ENCODE data around the gene CPB1.
A peak's percentile ranks its signal among the peaks of the same experiment; 100 is the strongest.

Gene CPB1

DNA sequence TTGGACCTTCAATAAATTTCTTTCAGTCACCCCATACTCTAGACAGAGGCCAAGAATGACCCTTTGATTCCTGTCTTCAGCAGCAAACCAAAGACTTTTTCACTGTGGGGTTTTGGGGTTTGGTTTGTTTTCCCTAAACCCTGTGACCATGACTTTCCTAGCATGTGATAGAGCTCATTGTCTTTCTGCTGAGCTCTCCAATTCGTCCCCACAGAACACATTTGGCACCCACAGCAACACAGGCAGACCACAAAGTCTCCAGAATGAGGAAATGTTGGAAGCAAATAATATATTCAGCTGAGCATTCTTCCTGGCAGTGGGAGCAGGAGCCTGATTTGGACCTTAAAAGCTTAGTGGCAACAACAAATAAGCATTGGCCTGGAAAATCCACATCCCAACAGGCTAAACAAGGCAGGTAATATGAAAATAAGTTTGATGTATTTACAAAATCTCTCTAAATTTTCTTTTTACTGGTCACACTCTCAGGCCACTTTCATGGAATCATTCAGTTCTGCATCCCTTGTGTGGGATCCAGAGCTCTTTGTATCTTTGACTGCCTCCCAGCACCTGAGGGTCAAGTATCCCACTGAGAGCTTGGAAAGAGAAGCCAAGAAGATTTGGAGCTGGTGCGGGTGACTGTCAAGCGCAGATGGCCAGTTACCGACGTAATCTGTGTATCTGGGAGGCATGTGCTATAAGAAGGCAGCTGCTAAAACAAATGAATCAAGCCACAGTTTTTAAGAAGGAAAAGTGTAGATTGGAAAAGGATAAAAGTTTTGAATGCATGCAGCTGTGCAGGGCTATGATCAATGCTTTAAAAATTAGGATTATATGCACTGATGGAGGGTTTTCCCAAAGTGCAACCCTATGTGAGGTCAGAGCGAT is 36.5 kb upstream of the CPB1 start:
- peaks cover 0 to 3% (median 0%) of the 10 kb centered on the region in 4 donors for H3K4me1 ChIP-seq
- TF ChIP-seq, protein P1, sequence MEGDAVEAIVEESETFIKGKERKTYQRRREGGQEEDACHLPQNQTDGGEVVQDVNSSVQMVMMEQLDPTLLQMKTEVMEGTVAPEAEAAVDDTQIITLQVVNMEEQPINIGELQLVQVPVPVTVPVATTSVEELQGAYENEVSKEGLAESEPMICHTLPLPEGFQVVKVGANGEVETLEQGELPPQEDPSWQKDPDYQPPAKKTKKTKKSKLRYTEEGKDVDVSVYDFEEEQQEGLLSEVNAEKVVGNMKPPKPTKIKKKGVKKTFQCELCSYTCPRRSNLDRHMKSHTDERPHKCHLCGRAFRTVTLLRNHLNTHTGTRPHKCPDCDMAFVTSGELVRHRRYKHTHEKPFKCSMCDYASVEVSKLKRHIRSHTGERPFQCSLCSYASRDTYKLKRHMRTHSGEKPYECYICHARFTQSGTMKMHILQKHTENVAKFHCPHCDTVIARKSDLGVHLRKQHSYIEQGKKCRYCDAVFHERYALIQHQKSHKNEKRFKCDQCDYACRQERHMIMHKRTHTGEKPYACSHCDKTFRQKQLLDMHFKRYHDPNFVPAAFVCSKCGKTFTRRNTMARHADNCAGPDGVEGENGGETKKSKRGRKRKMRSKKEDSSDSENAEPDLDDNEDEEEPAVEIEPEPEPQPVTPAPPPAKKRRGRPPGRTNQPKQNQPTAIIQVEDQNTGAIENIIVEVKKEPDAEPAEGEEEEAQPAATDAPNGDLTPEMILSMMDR (IDR thresholded peaks at IDR 0.05) = no peak
- DNase-seq = peak; percentile 70 to 74
- no peaks in the 10 kb centered on the region for H3K27me3 ChIP-seq
- intact Hi-C loops (cut with DNase I; ENCODE audit: low total_unique reads) = no loop called here
- H3K27ac ChIP-seq = peak overlapping the region in 1 of 2 donors; percentile 10
- no peak overlapping the region for H3K4me3 ChIP-seq
- H3K36me3 ChIP-seq = no peaks in the 10 kb centered on the region
- peaks cover 0 to 6% (median 0%) of the 10 kb centered on the region in 3 donors for H3K9me3 ChIP-seq

GRCh38 chr3:148791920-148792319 is 35.7 kb upstream of the CPB1 start:
- Histone ChIP-seq H3K36me3 (no peaks in the 10 kb centered on the region), H3K27me3 (no peaks in the 10 kb centered on the region), H3K4me3 (no peak overlapping the region), H3K4me1 (peaks cover 0 to 3% (median 0%) of the 10 kb centered on the region in 4 donors), H3K27ac (no peak overlapping the region), H3K9me3 (no peaks in the 10 kb centered on the region)
- intact Hi-C loops (cut with DNase I; ENCODE audit: low total_unique reads) = no loop called here
- TF ChIP-seq, protein P1 (IDR thresholded peaks at IDR 0.05) = no peak
- no peak for DNase-seq

- no peaks in the 10 kb centered on the region for H3K36me3 ChIP-seq
- H3K4me1 ChIP-seq = peaks cover 0 to 3% (median 0%) of the 10 kb centered on the region in 4 donors
- no peak overlapping the region for H3K4me3 ChIP-seq
- DNase-seq = no peak
- no peaks in the 10 kb centered on the region for H3K9me3 ChIP-seq
- no peak overlapping the region for H3K27ac ChIP-seq
- no peaks in the 10 kb centered on the region for H3K27me3 ChIP-seq
- TF ChIP-seq, protein P1 (IDR thresholded peaks at IDR 0.05) = no peak
- intact Hi-C loops (cut with DNase I; ENCODE audit: low total_unique reads) = no loop called here
These were observed 35.1 kb upstream of the CPB1 start for GRCh38 chr3:148792516-148792915.

DNA sequence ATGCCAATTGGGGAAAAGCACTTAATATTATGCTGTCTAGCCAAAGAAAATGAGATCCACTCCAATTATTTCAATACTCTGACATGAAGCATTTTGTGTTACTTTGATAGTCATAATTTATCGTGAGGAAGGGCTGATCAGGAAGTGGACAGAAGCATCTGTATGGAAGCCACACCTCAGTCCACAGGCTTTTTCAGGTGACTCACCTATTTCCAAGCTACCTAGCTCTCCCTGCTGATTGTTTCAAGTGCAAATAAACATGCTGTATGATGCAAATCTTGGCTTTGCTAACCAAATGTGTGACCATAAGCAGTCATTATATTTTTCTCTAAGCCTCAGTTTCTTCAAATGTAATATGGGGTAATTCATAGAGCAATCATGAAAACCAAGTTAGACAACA is 30.8 kb upstream of the CPB1 start:
- TF ChIP-seq, protein P1 (IDR thresholded peaks at IDR 0.05) = no peak
- Histone ChIP-seq H3K4me3 (no peak overlapping the region), H3K9me3 (no peaks in the 10 kb centered on the region), H3K4me1 (no peaks in the 10 kb centered on the region), H3K27me3 (no peaks in the 10 kb centered on the region), H3K27ac (no peak overlapping the region), H3K36me3 (no peaks in the 10 kb centered on the region)
- intact Hi-C loops (cut with DNase I; ENCODE audit: low total_unique reads) = no loop called here
- DNase-seq = no peak

DNA sequence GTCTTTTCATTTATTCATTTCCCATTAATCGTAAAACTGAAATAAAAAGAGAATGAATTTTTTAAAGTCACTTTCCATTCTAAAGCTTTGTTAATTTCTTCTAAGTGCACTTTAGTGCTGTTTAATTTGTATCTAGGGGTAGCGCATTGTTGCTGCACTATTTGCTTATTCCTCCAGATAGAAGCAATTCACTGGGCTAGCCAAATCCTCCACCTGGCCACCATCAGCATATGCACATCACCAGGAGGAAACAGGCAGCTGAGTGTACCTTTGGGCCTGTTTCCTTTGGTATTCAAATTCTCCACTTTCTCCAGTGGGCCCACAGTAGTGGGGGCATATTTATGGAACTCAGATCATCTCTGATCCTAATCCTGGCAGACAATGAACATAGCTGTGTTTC is 29.8 kb upstream of the CPB1 start:
- H3K9me3 ChIP-seq = no peaks in the 10 kb centered on the region
- no peaks in the 10 kb centered on the region for H3K27me3 ChIP-seq
- H3K27ac ChIP-seq = no peak overlapping the region
- TF ChIP-seq, protein P1 (IDR thresholded peaks at IDR 0.05) = no peak
- H3K36me3 ChIP-seq = no peaks in the 10 kb centered on the region
- intact Hi-C loops (cut with DNase I; ENCODE audit: low total_unique reads) = no loop called here
- H3K4me1 ChIP-seq = no peaks in the 10 kb centered on the region
- no peak overlapping the region for H3K4me3 ChIP-seq
- DNase-seq = no peak

All from tibial artery (tissue), 4 donors.